H1 (cell line): ENCODE data around the gene KIFC1. TPM values are rescaled to one million over a fixed set of nuclear protein-coding genes. Genes with fewer than 3 reads are reported as not detected.

Experiments used
- CTCF ChIA-PET: fragments of 300-600 bp; sonication (Branson Sonifier 250); formaldehyde crosslinking; loops from one replicate; lab custom pipeline; 2021; ENCODE audit not compliant: partially characterized antibody; lab: Charles Lee
- POLR2A ChIA-PET: fragments of 300-600 bp; sonication (Branson Sonifier 250); formaldehyde crosslinking; loops from one replicate; lab custom pipeline; 2021; ENCODE audit warnings: inconsistent platforms; ENCODE audit not compliant: partially characterized antibody; lab: Charles Lee
- DNase-seq, 2 experiments: peaks; one replicate each; pipeline versions ENCODE4 v3.0.0 to v3.0.0-alpha.2; 2010 to 2022; ENCODE audit warnings: low spot score in 2 of 2, low read depth in 1 of 2, mixed read lengths in 1 of 2
- FAIRE-seq: peaks from 2 replicates; lab custom pipeline; 2011; peaks lifted over from hg19 to GRCh38; lab: Jason Lieb, UNC
- H2AFZ ChIP-seq: 2 replicates; pipeline ENCODE4 v1.8.1; 2012; ENCODE audit warnings: low read length, inconsistent platforms
- H2AK5ac ChIP-seq: 2 replicates; pipeline ENCODE4 v1.6.1; 2013; ENCODE audit warnings: low read depth, low read length
- H2BK120ac ChIP-seq: replicated peaks from 2 replicates; pipeline ENCODE3; 2013; ENCODE audit warnings: low read depth, low read length, inconsistent platforms
- H2BK12ac ChIP-seq: 2 replicates; pipeline ENCODE4 v1.6.1; 2013; ENCODE audit warnings: low read depth, low read length
- H2BK15ac ChIP-seq: 2 replicates; pipeline ENCODE4 v1.6.1; 2013; ENCODE audit warnings: low read length
- H2BK20ac ChIP-seq: 2 replicates; pipeline ENCODE4 v1.6.1; 2013; ENCODE audit warnings: low read length
- H2BK5ac ChIP-seq: 2 replicates; pipeline ENCODE4 v1.6.1; 2013; ENCODE audit warnings: low read depth, low read length
- H3K14ac ChIP-seq: 2 replicates; pipeline ENCODE4 v1.6.1; 2013; ENCODE audit warnings: inconsistent platforms; ENCODE audit not compliant: insufficient read length
- H3K18ac ChIP-seq: 2 replicates; pipeline ENCODE4 v1.6.1; 2013; ENCODE audit warnings: low read length; ENCODE audit errors: extremely low read depth
- H3K23ac ChIP-seq: 2 replicates; pipeline ENCODE4 v1.6.1; 2013; ENCODE audit warnings: inconsistent platforms; ENCODE audit not compliant: insufficient read length
- H3K23me2 ChIP-seq: 2 replicates; pipeline ENCODE4 v1.6.1; 2013; ENCODE audit warnings: low read depth, low read length
- H3K27ac ChIP-seq: 2 replicates; pipeline ENCODE4 v1.6.1; 2011; ENCODE audit warnings: low read depth, low read length, inconsistent platforms
- H3K27me3 ChIP-seq, 4 experiments: replicated peaks in 1 of 4; 1 replicate in 1 of 4; 2 replicates in 3 of 4; pipeline versions ENCODE4 v1.6.1 to v1.8.1; 2011 to 2013; ENCODE audit warnings: low read length in 3 of 4, mild to moderate bottlenecking in 3 of 4, inconsistent platforms in 2 of 4, mixed read lengths in 2 of 4, moderate library complexity in 1 of 4; ENCODE audit not compliant: control insufficient read depth in 3 of 4, insufficient read depth in 3 of 4; ENCODE audit errors: extremely low read depth in 1 of 4
- H3K36me3 ChIP-seq, 4 experiments: 2 replicates each; pipeline versions ENCODE4 v1.6.1 to v1.8.1; 2011 to 2013; ENCODE audit warnings: mild to moderate bottlenecking in 4 of 4, low read length in 3 of 4, moderate library complexity in 2 of 4, control low read depth in 1 of 4, inconsistent platforms in 1 of 4; ENCODE audit not compliant: insufficient read depth in 4 of 4, control insufficient read depth in 2 of 4
- H3K4ac ChIP-seq: replicated peaks from 2 replicates; pipeline ENCODE3; 2013; ENCODE audit warnings: low read length, low read depth, mixed read lengths, inconsistent platforms; ENCODE audit not compliant: insufficient read length
- H3K4me1 ChIP-seq, 4 experiments: replicated peaks in 1 of 4; 1 replicate in 1 of 4; 2 replicates in 3 of 4; pipeline versions ENCODE4 v1.6.1 to v1.8.1; 2011 to 2013; ENCODE audit warnings: low read length in 3 of 4, inconsistent platforms in 2 of 4, mixed read lengths in 1 of 4; ENCODE audit not compliant: insufficient read depth in 4 of 4, control insufficient read depth in 3 of 4
- H3K4me2 ChIP-seq, 2 experiments: 2 replicates each; pipeline versions ENCODE4 v1.6.1 to v1.8.1; 2011 to 2013; ENCODE audit warnings: low read depth in 2 of 2, low read length in 2 of 2, control low read depth in 1 of 2, inconsistent platforms in 1 of 2, mild to moderate bottlenecking in 1 of 2; ENCODE audit not compliant: insufficient read depth in 1 of 2
- H3K4me3 ChIP-seq, 4 experiments: fragments of 200-600, 300-600 bp in 1 of 4; sonication (generic), shearing (Covaris generic), sonication (Bioruptor Twin) in 1 of 4; 2 replicates each; pipeline versions ENCODE4 v1.5.1 to v1.8.1; 2011 to 2016; ENCODE audit warnings: low read length in 4 of 4, low read depth in 3 of 4, control low read depth in 2 of 4, inconsistent platforms in 2 of 4, mild to moderate bottlenecking in 2 of 4, mixed read lengths in 1 of 4, moderate library complexity in 1 of 4; ENCODE audit not compliant: insufficient read depth in 2 of 4; ENCODE audit errors: extremely low read depth in 1 of 4
- H3K56ac ChIP-seq: replicated peaks from 2 replicates; pipeline ENCODE3; 2013; ENCODE audit warnings: low read depth, mild to moderate bottlenecking, mixed read lengths, low read length, inconsistent platforms; ENCODE audit not compliant: insufficient read length
- H3K79me1 ChIP-seq: 2 replicates; pipeline ENCODE4 v1.6.1; 2013; ENCODE audit warnings: low read depth, low read length, control low read depth
- H3K79me2 ChIP-seq, 2 experiments: 2 replicates each; pipeline versions ENCODE4 v1.6.1 to v1.8.1; 2012 to 2013; ENCODE audit warnings: low read length in 2 of 2, mild to moderate bottlenecking in 2 of 2, inconsistent platforms in 1 of 2; ENCODE audit not compliant: insufficient read depth in 2 of 2, control insufficient read depth in 1 of 2
- H3K9ac ChIP-seq, 4 experiments: replicated peaks in 1 of 4; 1 replicate in 1 of 4; 2 replicates in 3 of 4; pipeline versions ENCODE4 v1.6.1 to v1.8.1; 2011 to 2013; ENCODE audit warnings: low read depth in 3 of 4, low read length in 3 of 4, control low read depth in 2 of 4, mild to moderate bottlenecking in 2 of 4, moderate library complexity in 2 of 4, inconsistent platforms in 1 of 4; ENCODE audit errors: extremely low read depth in 1 of 4
- H3K9me3 ChIP-seq, 2 experiments: 2 replicates each; pipeline versions ENCODE4 v1.6.1 to v1.8.1; 2012 to 2013; ENCODE audit warnings: mild to moderate bottlenecking in 2 of 2, moderate library complexity in 2 of 2, control low read depth in 1 of 2, inconsistent platforms in 1 of 2, low read depth in 1 of 2, low read length in 1 of 2, mixed read lengths in 1 of 2; ENCODE audit not compliant: insufficient read depth in 2 of 2
- H4K20me1 ChIP-seq, 2 experiments: replicated peaks in 1 of 2; 2 replicates each; pipeline versions ENCODE3 to v1.8.1; 2011 to 2013; ENCODE audit warnings: inconsistent platforms in 2 of 2, low read length in 2 of 2, mild to moderate bottlenecking in 1 of 2; ENCODE audit not compliant: insufficient read depth in 2 of 2, control insufficient read depth in 1 of 2
- H4K5ac ChIP-seq: 2 replicates; pipeline ENCODE4 v1.6.1; 2013; ENCODE audit warnings: low read length, low read depth, mixed read lengths, inconsistent platforms; ENCODE audit not compliant: insufficient read length
- H4K8ac ChIP-seq: 2 replicates; pipeline ENCODE4 v1.8.0; 2013; ENCODE audit warnings: mild to moderate bottlenecking, moderate library complexity, low read length, inconsistent platforms; ENCODE audit not compliant: insufficient read depth; ENCODE audit errors: extremely low read depth
- H4K91ac ChIP-seq: replicated peaks from 2 replicates; pipeline ENCODE3; 2013; ENCODE audit warnings: low read length, mixed read lengths, inconsistent platforms; ENCODE audit not compliant: insufficient read length
- CTCF ChIP-seq, 3 experiments: IDR thresholded peaks; 1 replicate in 2 of 3; 2 replicates in 1 of 3; pipeline versions ENCODE4 v1.5.1 to v1.6.1; 2011; ENCODE audit warnings: low read length in 3 of 3, mild to moderate bottlenecking in 3 of 3, inconsistent platforms in 2 of 3, low read depth in 1 of 3, moderate library complexity in 1 of 3; ENCODE audit not compliant: insufficient read depth in 1 of 3; ENCODE audit errors: control extremely low read depth in 1 of 3
- JUN ChIP-seq: IDR thresholded peaks from 2 replicates; pipeline ENCODE4 v1.6.1; 2011; ENCODE audit warnings: low read depth, mild to moderate bottlenecking, improper control_type of control experiment, low read length
- KDM5A ChIP-seq: fragments of 200-600 bp; IDR thresholded peaks from 2 replicates; pipeline ENCODE4 v1.7.1; 2012; ENCODE audit warnings: mild to moderate bottlenecking, low read length, inconsistent platforms, mixed read lengths
- MAFK ChIP-seq: IDR thresholded peaks from 2 replicates; pipeline ENCODE4 v1.6.1; 2012; ENCODE audit warnings: low read depth, mild to moderate bottlenecking, improper control_type of control experiment, low read length
- RNF2 ChIP-seq: fragments of 200-900, 300-1000 bp; sonication (generic); IDR thresholded peaks from 2 replicates; pipeline ENCODE4 v1.7.1; 2016; ENCODE audit warnings: borderline replicate concordance, low read depth, mild to moderate bottlenecking, antibody characterized with exemption, low read length; ENCODE audit not compliant: poor library complexity, severe bottlenecking; ENCODE audit errors: missing control alignments
- SIN3A ChIP-seq, 2 experiments: IDR thresholded peaks in 1 of 2; conservative IDR thresholded peaks in 1 of 2; 2 replicates each; pipeline ENCODE4 v1.6.1; 2011 to 2012; ENCODE audit warnings: low read length in 2 of 2, improper control_type of control experiment in 1 of 2, low read depth in 1 of 2, mild to moderate bottlenecking in 1 of 2
- TBP ChIP-seq: IDR thresholded peaks from 2 replicates; pipeline ENCODE4 v1.6.1; 2011; ENCODE audit warnings: low read depth, low read length, improper control_type of control experiment
- WGBS, 2 experiments: shearing (Covaris generic) in 1 of 2; methylation state at CpG; one replicate each; pipeline versions ENCODE4 v1.1.6 to v1.1.7; 2013 to 2015; ENCODE audit warnings: low lambda C conversion rate in 2 of 2, mixed read lengths in 2 of 2, inconsistent platforms in 1 of 2, low coverage in 1 of 2, missing lambda C conversion rate in 1 of 2; ENCODE audit not compliant: insufficient replicate concordance in 2 of 2, insufficient coverage in 1 of 2, insufficient read length in 1 of 2; ENCODE audit errors: extremely low coverage in 1 of 2, missing lambda C conversion rate in 1 of 2; 5-methylcytosine and 5-hydroxymethylcytosine counted together
- polyA plus RNA-seq, 7 experiments: library from polyadenylated mRNA; depleted of rRNA in 3 of 7; stranded (reverse) in 5 of 7; unstranded in 2 of 7; fragments of >200 nt in 5 of 7; fragments of 200-250 nt in 2 of 7; gene quantifications; 1 replicate in 5 of 7; 2 replicates in 1 of 7; 4 replicates in 1 of 7; pipeline versions ENCODE4 v1.2.1 to v1.2.3, GENCODE V29; 2011 to 2013; ENCODE audit warnings: missing spikeins in 2 of 7, mixed read lengths in 2 of 7
- total RNA-seq: library from RNA; stranded (reverse); fragmentation: NEBNext Ultra II Directional; extraction: Animal tissue kit (Norgen Biotek cat#: 25700); gene quantifications from 2 replicates; pipeline ENCODE4 v1.2.1, GENCODE V29; 2021

The KIFC1 gene
- total and polyA plus RNA-seq, 2 of the 8 experiments (the other 6 are each of a cell fraction or from before 2014, with no cell fraction given), result 46.6 to 64.3 TPM

GRCh38 chr6:33417903-33418689, 26.5 kb downstream of the KIFC1 start, which contains the start of gene CUTA:
CUTA (minus strand) TSS chr6:33418107; CDS start chr6:33418000, 107 bp downstream.
- H3K23me2 ChIP-seq, result peaks cover 21% of the 10 kb centered on the region
- peaks cover 7 to 35% (median 25%) of the 10 kb centered on the region in 4 experiments; a peak in 7 of 8 replicates for H3K36me3 ChIP-seq
- peaks cover 12% of the 10 kb centered on the region; the same call in 1 of the 2 replicates for H3K79me1 ChIP-seq
- H2AFZ ChIP-seq, result no peak within 1 kb of the TSS; the same call in 1 of the 2 replicates
- no peak within 1 kb of the TSS for H2BK20ac ChIP-seq
- ChIA-PET CTCF (interaction anchor here (0.6 to 5.7 kb wide), 8 partner anchors 7 to 121 kb away, joined by 3 to 37 read pairs (median 4); partner anchors contain the start of gene ZBTB22), POLR2A (interaction anchor here (0.6 to 4.4 kb wide), 14 partner anchors 8 to 213 kb away, joined by 3 to 82 read pairs (median 6); partner anchors contain the start of genes B3GALT4, RPS18, VPS52 and ZBTB22)
- no peak within 1 kb of the TSS for H3K14ac ChIP-seq
- H3K56ac ChIP-seq, result peak within 1 kb of the TSS; percentile 43
- peak within 1 kb of the TSS; percentile 76; the same call in 1 of the 2 replicates for H4K8ac ChIP-seq
- peak within 1 kb of the TSS; percentile 79 for H2AK5ac ChIP-seq
- peak within 1 kb of the TSS; percentile 8; the same call in 1 of the 2 replicates for H2BK15ac ChIP-seq
- H3K4ac ChIP-seq, result peak within 1 kb of the TSS; percentile 30
- peaks cover 19 to 50% of the 10 kb centered on the region in 2 experiments for H3K79me2 ChIP-seq
- H3K18ac ChIP-seq, result peak within 1 kb of the TSS; percentile 72
- DNase-seq, result peak; percentile 92 to 99
- H4K5ac ChIP-seq, result peak within 1 kb of the TSS; percentile 42
- FAIRE-seq, result peak; percentile 82
- whole genome bisulfite sequencing, 2 experiments, result 4% methylated on average over 43 of the region's 51 CpGs; no CpG with 5 or more reads in 1 of the 2 experiments
- peak within 1 kb of the TSS; percentile 45; the same call in 1 of the 2 replicates for H2BK12ac ChIP-seq
- H3K4me3 ChIP-seq, result peak within 1 kb of the TSS; percentile 75 to 99 (median 93)
- peak within 1 kb of the TSS; percentile 75 to 89 (median 86) for H3K9ac ChIP-seq
- peaks cover 4 to 17% of the 10 kb centered on the region in 2 experiments for H4K20me1 ChIP-seq
- H3K9me3 ChIP-seq, result no peaks in the 10 kb centered on the region
- H3K4me1 ChIP-seq, result peaks cover 8 to 34% (median 15%) of the 10 kb centered on the region in 4 experiments
- H3K4me2 ChIP-seq, result peak within 1 kb of the TSS; percentile 89 to 93
- H2BK5ac ChIP-seq, result peak within 1 kb of the TSS; percentile 81
- H4K91ac ChIP-seq, result peak within 1 kb of the TSS; percentile 85
- no peak within 1 kb of the TSS for H3K23ac ChIP-seq
- H3K27ac ChIP-seq, result peak within 1 kb of the TSS; percentile 89
- peak within 1 kb of the TSS; percentile 66 for H2BK120ac ChIP-seq
- no peaks in the 10 kb centered on the region for H3K27me3 ChIP-seq
- no peak for TF ChIP-seq MAFK
- peak in 1 of 3 experiments; percentile 64; a peak in 2 of 4 replicates for TF ChIP-seq CTCF (IDR thresholded peaks at IDR 0.05; ENCODE audit: control extremely low read depth in 1 of 3, insufficient read depth in 1 of 3, low read depth in 1 of 3, low read length in 3 of 3)
- peak; percentile 53; the same call in 1 of the 2 replicates for TF ChIP-seq TBP
- no peak for TF ChIP-seq KDM5A
- no peak for TF ChIP-seq JUN
- peak; percentile 78 to 83; a peak in 2 of 4 replicates for TF ChIP-seq SIN3A (conservative IDR thresholded peaks at IDR 0.05 in 1 of 2, IDR thresholded peaks at IDR 0.05 in 1 of 2; ENCODE audit: low read depth in 1 of 2, low read length in 2 of 2)
- TF ChIP-seq RNF2, result no peak
